Measurements from ENCODE around the gene CLNK. TPM values are rescaled to one million over a fixed set of nuclear protein-coding genes. Genes with fewer than 3 reads are reported as not detected.

CLNK gene
- total RNA-seq, 2 experiments from 2014 or later, result 0.05 to 0.17 TPM

GRCh38 chr4:10504570-10505179, 179.9 kb downstream of the CLNK start:
- H3K27ac Mint-ChIP-seq, result no peak overlapping the region

DNA sequence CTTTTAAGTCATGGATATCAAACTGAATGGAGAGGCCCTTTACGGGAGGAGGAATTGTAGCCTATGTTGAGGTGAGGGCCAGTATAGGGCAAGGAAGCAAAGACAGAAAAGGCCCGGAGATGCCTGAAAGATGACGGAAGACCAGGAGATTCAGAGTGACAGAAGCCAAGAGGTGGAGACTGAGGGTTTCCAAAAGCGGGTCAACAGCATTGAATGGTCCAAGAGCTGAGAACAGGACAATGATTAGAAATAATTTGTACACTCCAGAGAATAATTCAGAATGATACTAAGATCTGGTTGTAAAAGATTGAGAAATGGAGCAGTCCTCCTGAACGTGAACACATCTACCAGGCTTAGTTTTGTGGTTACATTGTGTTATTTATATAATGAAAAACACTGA, 181.9 kb downstream of the CLNK start:
- Histone ChIP-seq H3K4me3 (ENCODE audit: low read length) (no peak overlapping the region), H3K27me3 (ENCODE audit: control insufficient read depth in 1 of 2, insufficient read depth in 2 of 2, low read length in 2 of 2) (no peaks in the 10 kb centered on the region), H3K9me3 (ENCODE audit: control insufficient read depth in 1 of 2, insufficient read depth in 1 of 2, low read length in 2 of 2) (peaks cover 7 to 21% of the 10 kb centered on the region in 2 experiments), H3K4me1 (ENCODE audit: insufficient read depth, low read length) (no peaks in the 10 kb centered on the region), H3K36me3 (ENCODE audit: insufficient read depth, low read length) (no peaks in the 10 kb centered on the region), H3K27ac (ENCODE audit: low read depth in 1 of 2, low read length in 2 of 2) (no peak overlapping the region)
- Mint-ChIP-seq H3K9me3 (peaks cover 6% of the 10 kb centered on the region), H3K4me3 (no peak overlapping the region), H3K27ac (no peak overlapping the region), H3K36me3 (ENCODE audit: low read depth) (no peaks in the 10 kb centered on the region), H3K4me1 (ENCODE audit: low read depth) (no peaks in the 10 kb centered on the region), H3K27me3 (no peaks in the 10 kb centered on the region)
- intact Hi-C loops (cut with DNase I, micrococcal nuclease), result no loop called here
- POLR2A ChIA-PET, result no interaction called here
- CTCF ChIA-PET, result no interaction called here
- no peak for TF ChIP-seq CTCF (IDR thresholded peaks at IDR 0.05)
- DNase-seq, result no peak
- ATAC-seq (ENCODE audit: poor library complexity), result no peak

More at GRCh38 chr4:10504570-10505179, 179.9 kb downstream of the CLNK start:
- no peaks in the 10 kb centered on the region for H3K27me3 ChIP-seq (ENCODE audit: control insufficient read depth in 1 of 2, insufficient read depth in 2 of 2, low read length in 2 of 2)
- Mint-ChIP-seq H3K27me3 (no peaks in the 10 kb centered on the region), H3K4me3 (no peak overlapping the region), H3K4me1 (ENCODE audit: low read depth) (no peaks in the 10 kb centered on the region), H3K9me3 (peaks cover 6% of the 10 kb centered on the region), H3K36me3 (ENCODE audit: low read depth) (no peaks in the 10 kb centered on the region)
- ChIA-PET CTCF (no interaction called here), POLR2A (no interaction called here)
- no peak overlapping the region for H3K27ac ChIP-seq (ENCODE audit: low read depth in 1 of 2, low read length in 2 of 2)
- H3K4me3 ChIP-seq (ENCODE audit: low read length), result no peak overlapping the region
- H3K4me1 ChIP-seq (ENCODE audit: insufficient read depth, low read length), result no peaks in the 10 kb centered on the region
- peaks cover 7 to 21% of the 10 kb centered on the region in 2 experiments for H3K9me3 ChIP-seq (ENCODE audit: control insufficient read depth in 1 of 2, insufficient read depth in 1 of 2, low read length in 2 of 2)
- H3K36me3 ChIP-seq (ENCODE audit: insufficient read depth, low read length), result no peaks in the 10 kb centered on the region
- intact Hi-C loops (cut with DNase I, micrococcal nuclease), result no loop called here
- no peak for TF ChIP-seq CTCF (IDR thresholded peaks at IDR 0.05)
- ATAC-seq (ENCODE audit: poor library complexity) (no peak), DNase-seq (no peak)

GRCh38 chr4:10500776-10501175, 183.8 kb downstream of the CLNK start:
- Histone ChIP-seq H3K36me3 (ENCODE audit: insufficient read depth, low read length) (no peaks in the 10 kb centered on the region), H3K27ac (ENCODE audit: low read depth in 1 of 2, low read length in 2 of 2) (no peak overlapping the region), H3K27me3 (ENCODE audit: control insufficient read depth in 1 of 2, insufficient read depth in 2 of 2, low read length in 2 of 2) (no peaks in the 10 kb centered on the region), H3K9me3 (ENCODE audit: control insufficient read depth in 1 of 2, insufficient read depth in 1 of 2, low read length in 2 of 2) (peaks cover 0 to 6% of the 10 kb centered on the region in 2 experiments), H3K4me1 (ENCODE audit: insufficient read depth, low read length) (no peaks in the 10 kb centered on the region), H3K4me3 (ENCODE audit: low read length) (no peak overlapping the region)
- POLR2A ChIA-PET, result no interaction called here
- H3K4me1 Mint-ChIP-seq (ENCODE audit: low read depth), result no peaks in the 10 kb centered on the region
- DNase-seq, result no peak
- no peak overlapping the region for H3K27ac Mint-ChIP-seq
- H3K9me3 Mint-ChIP-seq, result no peaks in the 10 kb centered on the region
- intact Hi-C loops (cut with DNase I, micrococcal nuclease), result no loop called here
- TF ChIP-seq CTCF (IDR thresholded peaks at IDR 0.05), result no peak
- no peak overlapping the region for H3K4me3 Mint-ChIP-seq
- CTCF ChIA-PET, result no interaction called here
- no peaks in the 10 kb centered on the region for H3K36me3 Mint-ChIP-seq (ENCODE audit: low read depth)
- no peaks in the 10 kb centered on the region for H3K27me3 Mint-ChIP-seq
- no peak for ATAC-seq (ENCODE audit: poor library complexity)

Measured in CD4-positive, alpha-beta T cell (primary cell).